IMR-90 (cell line): ENCODE data around the gene IQCK. TPM values are rescaled to one million over a fixed set of nuclear protein-coding genes. Genes with fewer than 3 reads are reported as not detected.

Experiments
- ATAC-seq: fragments of 200-7000 bp; cut with Tn5 transposase; 2 replicates; pipeline ENCODE4 v1.9.1; 2020; ENCODE audit warnings: low read depth, mild to moderate bottlenecking, moderate library complexity
- BruUV-seq: library from RNA; stranded (reverse); fragments of 400-500 nt; replicated peaks from 2 replicates; lab custom pipeline; 2021; lab: Mats Ljungman, UMichigan
- CTCF ChIA-PET: fragments of 300-600 bp; formaldehyde crosslinking; extraction: SDS; loops from one replicate; lab custom pipeline; 2021; ENCODE audit warnings: antibody characterized with exemption; lab: Yijun Ruan, JAX
- POLR2A ChIA-PET: fragments of 300-600 bp; sonication (Branson Sonifier 250); formaldehyde crosslinking; loops from one replicate; lab custom pipeline; 2022; ENCODE audit warnings: antibody characterized with exemption; ENCODE audit not compliant: unreplicated experiment; lab: Charles Lee
- DNase-seq: peaks from one replicate; pipeline ENCODE4 v3.0.0; 2013
- H2AFZ ChIP-seq: replicated peaks from 2 replicates; pipeline ENCODE3; 2013; ENCODE audit warnings: low read length, mild to moderate bottlenecking; ENCODE audit not compliant: poor library complexity
- H2AK5ac ChIP-seq: 2 replicates; pipeline ENCODE4 v1.6.1; 2013; ENCODE audit warnings: low read depth, low read length, inconsistent platforms
- H2AK9ac ChIP-seq: replicated peaks from 2 replicates; pipeline ENCODE3; 2013; ENCODE audit warnings: mild to moderate bottlenecking, low read depth, low read length, moderate library complexity; ENCODE audit not compliant: poor library complexity
- H2BK120ac ChIP-seq: 2 replicates; pipeline ENCODE4 v1.6.1; 2013; ENCODE audit warnings: low read depth, low read length, inconsistent platforms
- H2BK15ac ChIP-seq: 3 replicates; pipeline ENCODE4 v1.6.1; 2013; ENCODE audit warnings: low read depth, low read length, inconsistent platforms
- H2BK20ac ChIP-seq: 2 replicates; pipeline ENCODE4 v1.6.1; 2013; ENCODE audit warnings: low read depth, mild to moderate bottlenecking, inconsistent platforms, low read length, moderate library complexity
- H2BK5ac ChIP-seq: 2 replicates; pipeline ENCODE4 v1.6.1; 2013; ENCODE audit warnings: mild to moderate bottlenecking, low read depth, low read length, inconsistent platforms; ENCODE audit not compliant: poor library complexity, severe bottlenecking
- H3K14ac ChIP-seq: replicated peaks from 2 replicates; pipeline ENCODE4 v1.6.1; 2013; ENCODE audit warnings: low read depth, low read length, inconsistent platforms
- H3K18ac ChIP-seq: 2 replicates; pipeline ENCODE4 v1.6.1; 2013; ENCODE audit warnings: low read depth, low read length, control low read depth
- H3K23ac ChIP-seq: 2 replicates; pipeline ENCODE4 v1.6.1; 2013; ENCODE audit warnings: low read depth, low read length, inconsistent platforms
- H3K27ac ChIP-seq: 2 replicates; pipeline ENCODE4 v1.5.1; 2013; ENCODE audit warnings: mild to moderate bottlenecking, control low read depth, low read length; ENCODE audit not compliant: insufficient read depth
- H3K27me3 ChIP-seq: 2 replicates; pipeline ENCODE4 v1.6.1; 2013; ENCODE audit warnings: low read length; ENCODE audit not compliant: control insufficient read depth, insufficient read depth
- H3K36me3 ChIP-seq: 2 replicates; pipeline ENCODE4 v1.6.1; 2013; ENCODE audit warnings: low read length, mixed read lengths; ENCODE audit not compliant: control insufficient read depth, insufficient read depth
- H3K4ac ChIP-seq: 2 replicates; pipeline ENCODE4 v1.6.1; 2013; ENCODE audit warnings: low read depth, low read length, inconsistent platforms
- H3K4me1 ChIP-seq: 2 replicates; pipeline ENCODE4 v1.6.1; 2013; ENCODE audit warnings: low read length, mixed read lengths; ENCODE audit not compliant: control insufficient read depth, insufficient read depth
- H3K4me2 ChIP-seq: 2 replicates; pipeline ENCODE4 v1.6.1; 2013; ENCODE audit warnings: low read depth, mild to moderate bottlenecking, control low read depth, low read length, moderate library complexity
- H3K4me3 ChIP-seq: 2 replicates; pipeline ENCODE4 v1.5.1; 2013; ENCODE audit warnings: low read depth, mild to moderate bottlenecking, control low read depth, low read length, moderate library complexity; ENCODE audit not compliant: insufficient read depth
- H3K56ac ChIP-seq: 2 replicates; pipeline ENCODE4 v1.6.1; 2013; ENCODE audit warnings: low read length, inconsistent platforms; ENCODE audit not compliant: insufficient read depth; ENCODE audit errors: extremely low read depth
- H3K79me1 ChIP-seq, 2 experiments: 2 replicates each; pipeline ENCODE4 v1.6.1; 2013; ENCODE audit warnings: low read length in 2 of 2, inconsistent platforms in 1 of 2, low read depth in 1 of 2
- H3K9ac ChIP-seq: 2 replicates; pipeline ENCODE4 v1.6.1; 2013; ENCODE audit warnings: low read depth, low read length, control low read depth
- H3K9me1 ChIP-seq: 2 replicates; pipeline ENCODE4 v1.6.1; 2013; ENCODE audit warnings: low read length, inconsistent platforms; ENCODE audit not compliant: insufficient read depth
- H3K9me3 ChIP-seq: 2 replicates; pipeline ENCODE4 v1.6.1; 2013; ENCODE audit warnings: low read length; ENCODE audit not compliant: control insufficient read depth, insufficient read depth
- H4K20me1 ChIP-seq: 2 replicates; pipeline ENCODE4 v1.6.1; 2013; ENCODE audit warnings: low read length, inconsistent platforms; ENCODE audit not compliant: insufficient read depth
- H4K5ac ChIP-seq: 2 replicates; pipeline ENCODE4 v1.6.1; 2013; ENCODE audit warnings: mild to moderate bottlenecking, low read depth, low read length, control low read depth
- H4K8ac ChIP-seq, 2 experiments: 2 replicates each; pipeline ENCODE4 v1.6.1; 2013; ENCODE audit warnings: low read depth in 2 of 2, low read length in 2 of 2, control low read depth in 1 of 2, inconsistent platforms in 1 of 2
- H4K91ac ChIP-seq: 2 replicates; pipeline ENCODE4 v1.6.1; 2013; ENCODE audit warnings: low read depth, low read length, inconsistent platforms; ENCODE audit not compliant: insufficient read depth
- BHLHE40 ChIP-seq: fragments of 150-350 bp; IDR thresholded peaks from 2 replicates; pipeline ENCODE4 v1.6.1; 2016; ENCODE audit warnings: mild to moderate bottlenecking, low read depth, low read length
- MXI1 ChIP-seq: IDR thresholded peaks from 2 replicates; pipeline ENCODE4 v1.6.1; 2012; ENCODE audit warnings: low read depth, mild to moderate bottlenecking, low read length, moderate library complexity, borderline replicate concordance
- RCOR1 ChIP-seq: IDR thresholded peaks from 2 replicates; pipeline ENCODE4 v1.6.1; 2012; ENCODE audit warnings: mild to moderate bottlenecking, low read length, improper control_type of control experiment; ENCODE audit not compliant: insufficient replicate concordance
- WGBS, 2 experiments: methylation state at CpG; one replicate each; pipeline versions ENCODE4 v1.1.5 to v1.1.7; 2013; ENCODE audit warnings: missing lambda C conversion rate in 2 of 2; ENCODE audit not compliant: insufficient read length in 1 of 2; ENCODE audit errors: extremely low coverage in 2 of 2; 5-methylcytosine and 5-hydroxymethylcytosine counted together
- dilution Hi-C: fragments of 300-500 bp; cut with HindIII; formaldehyde crosslinking; loops from one replicate; pipeline ENCODE4 v1.14.3; 2018; ENCODE audit warnings: low sequenced_read_pairs; ENCODE audit not compliant: unreplicated experiment
- in situ Hi-C: fragments of 300-500 bp; cut with MboI; formaldehyde crosslinking; loops from 3 replicates; pipeline ENCODE4 v1.14.3; 2019; ENCODE audit warnings: low sequenced_read_pairs, inconsistent platforms, mixed read lengths
- intact Hi-C: fragments of 100-400 bp; cut with micrococcal nuclease; formaldehyde crosslinking; loops from 2 replicates; pipeline ENCODE4 v1.10.0; 2022
- polyA plus RNA-seq, 3 experiments: library from polyadenylated mRNA; depleted of rRNA; stranded (reverse); fragments of >200 nt; gene quantifications; 2 replicates each; pipeline ENCODE4 v1.2.3, GENCODE V29; 2012; ENCODE audit warnings: low replicate concordance in 1 of 3
- total RNA-seq: library from RNA; depleted of rRNA; stranded (reverse); fragments of >200 nt; gene quantifications from 2 replicates; pipeline ENCODE4 v1.2.3, GENCODE V29; 2012
- TF ChIP-seq, protein P1 (sequence below): fragments of 150-350 bp; IDR thresholded peaks from 2 replicates; pipeline ENCODE4 v1.6.1; 2017; ENCODE audit warnings: mild to moderate bottlenecking, antibody characterized with exemption, low read length, low read depth

Gene IQCK
- total and polyA plus RNA-seq, 2 of the 4 experiments (the other 2 are of a cell fraction), result 4.1 to 5.4 TPM

DNA sequence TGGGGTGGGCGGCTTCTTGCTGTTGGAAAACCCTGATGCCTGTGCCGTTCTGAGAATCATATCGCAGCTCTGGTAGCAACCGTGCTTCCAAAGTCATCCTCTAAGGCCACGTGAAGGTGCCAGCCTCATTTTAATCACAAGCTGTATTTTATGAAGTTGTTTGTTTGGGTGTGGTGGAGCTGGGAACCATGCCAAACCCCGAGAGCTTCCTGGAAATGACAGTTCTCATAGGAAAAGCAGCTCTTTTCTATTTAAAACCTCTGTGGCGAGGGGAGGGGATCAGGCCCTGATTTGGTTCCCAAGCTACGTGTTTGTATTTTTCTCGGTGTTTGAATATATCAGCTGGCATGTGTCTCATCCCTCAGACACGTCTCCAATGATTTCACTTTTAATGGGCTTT, 21.7 kb upstream of the IQCK start:
- H3K18ac ChIP-seq, result no peak overlapping the region
- H2BK120ac ChIP-seq, result no peak overlapping the region
- H3K4ac ChIP-seq, result no peak overlapping the region
- ATAC-seq (peak; percentile 61), DNase-seq (peak; percentile 88)
- H4K91ac ChIP-seq, result no peak overlapping the region
- H3K27ac ChIP-seq, result peak overlapping the region; percentile 52; the same call in 1 of the 2 replicates
- in situ Hi-C loops, result no loop called here
- no peak overlapping the region for H3K14ac ChIP-seq
- POLR2A ChIA-PET, result no interaction called here
- no TSS peak for BruUV-seq
- no peak overlapping the region for H3K56ac ChIP-seq
- peaks cover 25% of the 10 kb centered on the region; the same call in 1 of the 2 replicates for H3K9me1 ChIP-seq
- no peak overlapping the region for H2AK5ac ChIP-seq
- H3K36me3 ChIP-seq, result peaks cover 38% of the 10 kb centered on the region
- H3K9me3 ChIP-seq, result no peaks in the 10 kb centered on the region
- no peak overlapping the region for H3K23ac ChIP-seq
- H2AFZ ChIP-seq, result no peak overlapping the region
- WGBS, 2 experiments, result 83% methylated on average over 1 of the region's 10 CpGs; no CpG with 5 or more reads in 1 of the 2 experiments
- no peak overlapping the region for H4K8ac ChIP-seq
- no peak overlapping the region for H2BK5ac ChIP-seq
- TF ChIP-seq RCOR1 (no peak), MXI1 (0 out of 2 replicates have a peak, but pooled peaks have one; percentile 31), BHLHE40 (0 out of 2 replicates have a peak, but pooled peaks have one; percentile 4)
- TF ChIP-seq, protein P1, sequence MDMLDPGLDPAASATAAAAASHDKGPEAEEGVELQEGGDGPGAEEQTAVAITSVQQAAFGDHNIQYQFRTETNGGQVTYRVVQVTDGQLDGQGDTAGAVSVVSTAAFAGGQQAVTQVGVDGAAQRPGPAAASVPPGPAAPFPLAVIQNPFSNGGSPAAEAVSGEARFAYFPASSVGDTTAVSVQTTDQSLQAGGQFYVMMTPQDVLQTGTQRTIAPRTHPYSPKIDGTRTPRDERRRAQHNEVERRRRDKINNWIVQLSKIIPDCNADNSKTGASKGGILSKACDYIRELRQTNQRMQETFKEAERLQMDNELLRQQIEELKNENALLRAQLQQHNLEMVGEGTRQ, result peak; percentile 65
- no peak overlapping the region for H4K5ac ChIP-seq
- intact Hi-C loops, result no loop called here
- no peak overlapping the region for H2AK9ac ChIP-seq
- dilution Hi-C loops, result no loop called here
- CTCF ChIA-PET, result interaction anchor here (0.7 to 1.3 kb wide), 2 partner anchors 97 to 165 kb away, joined by 3 to 5 read pairs; no protein-coding TSS in a partner anchor
- no peak overlapping the region for H3K4me2 ChIP-seq
- no peak overlapping the region for H3K9ac ChIP-seq
- H3K4me3 ChIP-seq, result no peak overlapping the region
- H3K4me1 ChIP-seq, result peaks cover 17% of the 10 kb centered on the region
- no peak overlapping the region for H2BK20ac ChIP-seq
- H3K79me1 ChIP-seq, result peaks cover 18 to 32% of the 10 kb centered on the region in 2 experiments; a peak in 3 of 4 replicates
- H4K20me1 ChIP-seq, result no peaks in the 10 kb centered on the region
- H3K27me3 ChIP-seq, result no peaks in the 10 kb centered on the region
- H2BK15ac ChIP-seq, result no peak overlapping the region
